Common myeloid progenitor, CD34-positive (primary cell): ENCODE results near the gene STAG2.

Source experiments
- CTCF ChIA-PET: fragments of 350-600 bp; sonication (Branson Sonifier 250); formaldehyde crosslinking; loops from one replicate; lab custom pipeline; 2021; ENCODE audit warnings: antibody characterized with exemption; lab: Charles Lee
- POLR2A ChIA-PET: fragments of 350-600 bp; sonication (Branson Sonifier 250); formaldehyde crosslinking; loops from one replicate; lab custom pipeline; 2021; ENCODE audit warnings: antibody characterized with exemption; lab: Charles Lee
- DNase-seq, 3 donors: peaks; one replicate each; pipeline versions ENCODE4 v3.0.0 to v3.0.0-alpha.2; 2013
- H3K27ac ChIP-seq, 2 experiments: 1 replicate in 1 of 2; 2 replicates in 1 of 2; pipeline ENCODE4 v1.7.0; 2013; ENCODE audit warnings: inconsistent platforms in 2 of 2, low read length in 2 of 2, mild to moderate bottlenecking in 2 of 2, low read depth in 1 of 2, moderate library complexity in 1 of 2; ENCODE audit not compliant: severe bottlenecking in 2 of 2, insufficient read depth in 1 of 2, poor library complexity in 1 of 2
- H3K27me3 ChIP-seq, 5 experiments: replicated peaks in 2 of 5; 1 replicate in 3 of 5; 2 replicates in 2 of 5; pipeline versions ENCODE4 v1.6.1 to v1.7.0; 2013; ENCODE audit warnings: low read length in 4 of 5, mild to moderate bottlenecking in 2 of 5, moderate library complexity in 2 of 5, inconsistent platforms in 1 of 5; ENCODE audit not compliant: insufficient read depth in 5 of 5, control insufficient read depth in 4 of 5
- H3K36me3 ChIP-seq, 4 experiments: 1 replicate in 2 of 4; 2 replicates in 2 of 4; pipeline versions ENCODE4 v1.6.1 to v1.7.0; 2013; ENCODE audit warnings: low read length in 3 of 4, control low read depth in 1 of 4, mild to moderate bottlenecking in 1 of 4; ENCODE audit not compliant: control insufficient read depth in 4 of 4, insufficient read depth in 4 of 4
- H3K4me1 ChIP-seq, 4 experiments: 1 replicate in 3 of 4; 2 replicates in 1 of 4; pipeline versions ENCODE4 v1.6.1 to v1.7.1; 2013; ENCODE audit warnings: low read length in 3 of 4, mild to moderate bottlenecking in 3 of 4, control low read depth in 1 of 4, inconsistent platforms in 1 of 4, moderate library complexity in 1 of 4; ENCODE audit not compliant: control insufficient read depth in 4 of 4, insufficient read depth in 4 of 4; ENCODE audit errors: control extremely low read depth in 1 of 4
- H3K4me3 ChIP-seq, 7 experiments: 1 replicate in 4 of 7; 2 replicates in 3 of 7; pipeline versions ENCODE4 v1.5.1 to v1.7.0; 2013; ENCODE audit warnings: mild to moderate bottlenecking in 7 of 7, low read length in 6 of 7, moderate library complexity in 6 of 7, inconsistent platforms in 2 of 7, low read depth in 2 of 7, control low read depth in 1 of 7; ENCODE audit not compliant: insufficient read depth in 4 of 7, control insufficient read depth in 1 of 7; ENCODE audit errors: extremely low read depth in 1 of 7
- H3K9me3 ChIP-seq, 5 experiments: 1 replicate in 4 of 5; 2 replicates in 1 of 5; pipeline versions ENCODE4 v1.6.1 to v1.7.1; 2013; ENCODE audit warnings: low read length in 4 of 5, mild to moderate bottlenecking in 2 of 5, inconsistent platforms in 1 of 5, low read depth in 1 of 5, moderate library complexity in 1 of 5; ENCODE audit not compliant: control insufficient read depth in 4 of 5, insufficient read depth in 2 of 5; ENCODE audit errors: control extremely low read depth in 1 of 5
- WGBS: methylation state at CpG from one replicate; pipeline ENCODE4 v1.1.5; 2013; ENCODE audit not compliant: insufficient coverage; 5-methylcytosine and 5-hydroxymethylcytosine counted together

Gene STAG2

DNA sequence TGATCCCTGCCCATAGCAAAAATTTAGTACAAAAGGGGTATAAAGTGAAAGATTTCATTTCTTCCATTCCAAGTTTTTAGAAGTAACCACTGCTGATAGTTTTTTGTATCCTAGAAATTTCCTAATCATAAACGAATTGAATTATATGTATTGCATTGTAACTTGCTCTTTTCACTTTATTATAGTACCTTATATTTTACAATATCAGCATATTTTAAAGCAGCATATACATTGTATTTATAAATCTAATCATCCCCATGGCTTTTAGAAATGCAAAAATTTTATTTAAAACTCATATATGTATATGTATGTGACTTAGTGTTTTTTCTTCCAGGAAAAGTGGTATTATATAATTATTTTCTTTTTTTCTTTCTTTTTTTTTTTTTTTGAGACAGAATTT is 27.7 kb downstream of the STAG2 start:
- WGBS = no CpG with 5 or more reads among the region's 1 CpG
- no peaks in the 10 kb centered on the region for H3K36me3 ChIP-seq
- POLR2A ChIA-PET = no interaction called here
- H3K4me1 ChIP-seq = peaks cover 0 to 10% (median 1%) of the 10 kb centered on the region in 4 experiments
- H3K27ac ChIP-seq = no peak overlapping the region
- no peaks in the 10 kb centered on the region for H3K27me3 ChIP-seq
- no peak overlapping the region for H3K4me3 ChIP-seq
- H3K9me3 ChIP-seq = no peaks in the 10 kb centered on the region
- CTCF ChIA-PET = no interaction called here
- DNase-seq = no peak

DNA sequence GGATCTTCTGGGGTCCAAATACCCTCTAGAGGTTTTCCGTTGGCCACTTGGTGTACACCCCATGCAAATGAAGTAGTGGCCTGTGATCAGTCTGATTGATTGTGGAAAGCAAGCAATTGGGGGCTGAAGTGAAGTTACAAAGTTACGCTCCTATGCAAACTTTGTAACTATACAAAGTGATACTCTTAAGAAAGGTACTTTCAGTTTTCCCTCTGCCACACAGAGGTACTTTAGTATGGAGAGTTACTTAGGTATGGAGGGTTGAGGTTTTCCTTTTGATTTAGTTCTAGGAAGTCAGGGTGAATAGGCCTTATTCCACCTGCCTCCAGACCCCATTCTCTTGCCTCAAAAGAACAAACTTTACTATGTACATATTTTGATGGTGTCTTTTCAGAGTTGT is 28.7 kb downstream of the STAG2 start:
- WGBS = 73% methylated on average over 1 of the region's 2 CpGs
- POLR2A ChIA-PET = no interaction called here
- H3K4me3 ChIP-seq = no peak overlapping the region
- CTCF ChIA-PET = no interaction called here
- H3K36me3 ChIP-seq = no peaks in the 10 kb centered on the region
- H3K9me3 ChIP-seq = no peaks in the 10 kb centered on the region
- DNase-seq = no peak
- H3K27me3 ChIP-seq = no peaks in the 10 kb centered on the region
- peaks cover 0 to 12% (median 1%) of the 10 kb centered on the region in 4 experiments for H3K4me1 ChIP-seq
- H3K27ac ChIP-seq = no peak overlapping the region

- WGBS = 88% methylated on average over 1 of the region's 3 CpGs
- POLR2A ChIA-PET = no interaction called here
- Histone ChIP-seq H3K9me3 (no peaks in the 10 kb centered on the region), H3K4me3 (no peak overlapping the region), H3K4me1 (peaks cover 0 to 12% (median 1%) of the 10 kb centered on the region in 4 experiments), H3K36me3 (no peaks in the 10 kb centered on the region), H3K27me3 (no peaks in the 10 kb centered on the region), H3K27ac (no peak overlapping the region)
- no peak for DNase-seq
- CTCF ChIA-PET = interaction anchor here (0.7 kb wide), 1 partner anchor 46 kb away, joined by 5 read pairs; no protein-coding TSS in a partner anchor
Measured at GRCh38 chrX:123990602-123991001, 29.1 kb downstream of the STAG2 start.

- Histone ChIP-seq H3K4me3 (no peak overlapping the region), H3K27ac (no peak overlapping the region), H3K36me3 (no peaks in the 10 kb centered on the region), H3K9me3 (no peaks in the 10 kb centered on the region), H3K4me1 (peaks cover 0 to 12% (median 1%) of the 10 kb centered on the region in 4 experiments), H3K27me3 (no peaks in the 10 kb centered on the region)
- ChIA-PET CTCF (interaction anchor here (1.9 kb wide), 1 partner anchor 25 kb away, joined by 6 read pairs; no protein-coding TSS in a partner anchor), POLR2A (no interaction called here)
- DNase-seq = peak in 2 of 3 donors; percentile 13 to 25
- WGBS = 100% methylated on average over 1 of the region's 1 CpG
Measured at GRCh38 chrX:123993326-123993725, 31.8 kb downstream of the STAG2 start.

- no peaks in the 10 kb centered on the region for H3K9me3 ChIP-seq
- no peaks in the 10 kb centered on the region for H3K36me3 ChIP-seq
- POLR2A ChIA-PET = no interaction called here
- CTCF ChIA-PET = interaction anchor here (1.0 to 1.9 kb wide), 2 partner anchors 9 to 24 kb away, joined by 3 to 6 read pairs; no protein-coding TSS in a partner anchor
- no peaks in the 10 kb centered on the region for H3K27me3 ChIP-seq
- 67% methylated on average over 1 of the region's 3 CpGs for WGBS
- H3K27ac ChIP-seq = no peak overlapping the region
- peaks cover 0 to 12% (median 1%) of the 10 kb centered on the region in 4 experiments for H3K4me1 ChIP-seq
- H3K4me3 ChIP-seq = no peak overlapping the region
- DNase-seq = no peak
Measured at GRCh38 chrX:123993904-123994635, 32.6 kb downstream of the STAG2 start.

DNA sequence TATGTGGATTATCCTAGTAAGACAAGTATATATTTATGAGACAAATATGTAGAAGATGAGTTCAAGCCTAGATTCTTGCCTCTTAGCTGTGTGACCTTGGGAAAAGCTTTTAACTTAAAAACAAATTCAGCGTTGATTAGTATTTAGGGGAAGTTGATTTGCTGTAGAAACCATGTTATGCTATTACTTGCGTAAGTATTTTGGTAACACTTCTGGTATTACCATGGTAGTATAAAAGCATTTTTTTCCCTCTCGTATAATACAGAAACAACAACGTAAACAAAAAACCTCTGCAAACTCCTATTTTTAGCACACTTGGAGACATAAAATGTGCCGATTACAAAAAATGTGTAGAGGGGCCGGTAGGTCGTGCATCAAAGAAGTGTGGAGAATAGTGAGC is 33.2 kb downstream of the STAG2 start:
- CTCF ChIA-PET = interaction anchor here (1.0 to 1.9 kb wide), 2 partner anchors 10 to 24 kb away, joined by 3 to 6 read pairs; no protein-coding TSS in a partner anchor

GRCh38 chrX:124001581-124001980 is 40.1 kb downstream of the STAG2 start:
- WGBS = no CpG with 5 or more reads among the region's 2 CpGs
- H3K27me3 ChIP-seq = no peaks in the 10 kb centered on the region
- no peak overlapping the region for H3K27ac ChIP-seq
- CTCF ChIA-PET = interaction anchor here (1.7 kb wide), 1 partner anchor 17 kb away, joined by 6 read pairs; no protein-coding TSS in a partner anchor
- no peak for DNase-seq
- H3K36me3 ChIP-seq = no peaks in the 10 kb centered on the region
- POLR2A ChIA-PET = no interaction called here
- no peaks in the 10 kb centered on the region for H3K9me3 ChIP-seq
- no peak overlapping the region for H3K4me3 ChIP-seq
- peaks cover 0 to 3% (median 0%) of the 10 kb centered on the region in 4 experiments for H3K4me1 ChIP-seq

More for the DNA sequence above, 33.2 kb downstream of the STAG2 start:
- H3K27ac ChIP-seq = no peak overlapping the region
- POLR2A ChIA-PET = no interaction called here
- 100% methylated on average over 2 of the region's 7 CpGs for WGBS
- no peak overlapping the region for H3K4me3 ChIP-seq
- no peaks in the 10 kb centered on the region for H3K36me3 ChIP-seq
- peak in 2 of 3 donors; percentile 21 to 23 for DNase-seq
- no peaks in the 10 kb centered on the region for H3K27me3 ChIP-seq
- H3K9me3 ChIP-seq = no peaks in the 10 kb centered on the region
- H3K4me1 ChIP-seq = peaks cover 0 to 12% (median 1%) of the 10 kb centered on the region in 4 experiments
